LoVo (cell line): ENCODE measurements around the gene SDHA.
"Not testable (repeated sequence)": the region's sequence is repeated elsewhere in the genome, so short reads cannot be mapped to it uniquely, and the experiment has no call there.

Source experiments
- DNase-seq: peaks from one replicate; pipeline ENCODE4 v3.0.0-alpha.2; 2016; ENCODE audit warnings: low spot score

The SDHA gene

GRCh38 chr5:186091-187041 is 31.8 kb upstream of the SDHA start:
- DNase-seq: no peak

- no peak for DNase-seq
These were observed 31.1 kb upstream of the SDHA start for GRCh38 chr5:187042-187431.

- DNase-seq: no peak
These were observed 30.3 kb upstream of the SDHA start for GRCh38 chr5:187617-188451.

- peak; percentile 89 for DNase-seq
These were observed 29.3 kb upstream of the SDHA start for GRCh38 chr5:188488-189481.

GRCh38 chr5:189486-189885 is 28.6 kb upstream of the SDHA start:
- no peak for DNase-seq

- DNase-seq: no peak
These were observed 28.1 kb upstream of the SDHA start for GRCh38 chr5:189976-190365.

- DNase-seq: no peak
These were observed 27.6 kb upstream of the SDHA start for GRCh38 chr5:190366-191035.

GRCh38 chr5:191036-191948 is 26.8 kb upstream of the SDHA start, which contains the start of gene LRRC14B:
Gene LRRC14B (plus strand): TSS chr5:191495. CDS start chr5:191539, 44 bp downstream.
- no peak for DNase-seq

- no peak for DNase-seq
These were observed 26.0 kb upstream of the SDHA start for GRCh38 chr5:191949-192690.

- no peak for DNase-seq
These were observed 25.5 kb upstream of the SDHA start for GRCh38 chr5:192691-192969.

GRCh38 chr5:192970-193831 is 24.9 kb upstream of the SDHA start:
- DNase-seq: no peak

GRCh38 chr5:194102-194501 is 24.0 kb upstream of the SDHA start:
- no peak for DNase-seq

- DNase-seq: no peak
These were observed 23.4 kb upstream of the SDHA start for GRCh38 chr5:194603-195209.

- no peak for DNase-seq
These were observed 22.5 kb upstream of the SDHA start for GRCh38 chr5:195401-196160.

GRCh38 chr5:196350-196749 is 21.8 kb upstream of the SDHA start:
- DNase-seq: no peak

GRCh38 chr5:197031-197430 is 21.1 kb upstream of the SDHA start:
- DNase-seq: not testable (repeated sequence)

- DNase-seq: no peak
These were observed 20.1 kb upstream of the SDHA start for GRCh38 chr5:197892-198489.
